Measurements from ENCODE around the gene HIGD2B.
A peak's percentile ranks its signal among the peaks of the same experiment; 100 is the strongest.
"Not testable (repeated sequence)": the region's sequence is repeated elsewhere in the genome, so short reads cannot be mapped to it uniquely, and the experiment has no call there.

The HIGD2B gene, protein sequence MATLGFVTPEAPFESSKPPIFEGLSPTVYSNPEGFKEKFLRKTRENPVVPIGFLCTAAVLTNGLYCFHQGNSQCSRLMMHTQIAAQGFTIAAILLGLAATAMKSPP

DNA sequence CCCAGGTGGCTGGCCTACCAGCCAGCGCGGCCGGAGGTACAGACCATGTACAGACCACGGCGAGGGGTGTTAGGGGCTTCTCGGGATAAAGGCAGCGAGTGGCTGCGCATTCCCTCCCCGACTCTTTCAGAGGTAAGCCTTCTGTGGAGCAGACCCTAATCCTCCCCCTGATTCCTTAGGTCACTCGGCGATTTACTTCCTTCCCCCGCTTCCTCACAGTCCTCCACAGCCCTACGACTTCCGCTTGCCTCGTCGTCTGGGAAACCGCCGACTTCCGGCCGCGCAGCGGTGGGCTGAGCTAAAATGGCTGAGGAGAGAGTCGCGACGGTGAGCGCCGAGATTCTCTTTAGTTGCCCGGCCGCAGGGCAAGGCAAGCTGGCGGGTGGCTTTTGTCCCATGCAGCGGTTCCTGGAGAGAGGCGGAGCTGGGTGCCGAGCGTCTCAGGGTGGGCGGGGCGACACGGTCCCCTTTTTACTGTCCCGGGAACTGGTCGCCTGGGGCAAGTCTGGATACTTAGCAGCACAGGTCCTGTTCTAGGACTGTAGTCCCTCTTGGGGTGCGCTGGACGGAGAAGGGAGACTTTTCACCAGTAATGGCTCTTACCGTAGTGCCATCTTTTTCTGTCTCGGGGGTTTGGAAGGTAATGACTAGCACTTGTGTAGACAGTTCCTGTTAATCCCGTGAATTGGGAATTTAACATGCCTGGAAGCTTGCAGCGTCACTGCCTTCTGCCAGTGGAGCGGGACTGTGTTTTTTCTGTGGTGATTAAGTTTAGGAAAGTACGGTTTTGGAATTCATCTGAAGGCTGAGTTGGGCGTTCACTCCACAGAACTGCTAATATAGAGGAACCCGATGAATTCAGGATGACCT lies at the start of gene HIGD2B, which contains the start of gene BBS4:
Gene HIGD2B (minus strand): TSS at position 258 of the 870 bp plus-strand sequence. CDS start 9,808 bp downstream, outside the sequence.
Gene BBS4 (plus strand): TSS at position 283 of the 870 bp plus-strand sequence. CDS start 21 bp downstream, at position 304.
- peak; percentile 72 for DNase-seq (ENCODE audit: low read depth)

DNA sequence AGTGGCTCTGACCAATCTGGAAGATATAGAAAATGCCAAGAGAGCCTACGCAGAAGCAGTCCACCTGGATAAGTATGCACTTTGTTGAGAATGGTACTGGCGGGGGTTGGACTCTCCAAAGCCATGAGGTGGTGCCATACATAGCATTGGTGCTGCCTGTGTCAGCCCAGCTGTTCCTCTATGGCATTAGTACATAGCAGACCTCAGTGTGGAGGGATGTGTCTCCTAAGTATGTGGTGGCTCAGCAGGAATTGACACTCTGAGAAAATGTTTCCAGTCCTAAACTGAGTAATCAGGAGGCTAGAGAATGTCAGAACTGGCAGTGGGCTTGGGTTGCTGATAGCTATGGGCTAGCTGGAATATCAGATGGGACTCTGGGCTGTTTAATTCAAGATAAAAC lies 49.1 kb upstream of the HIGD2B start:
- DNase-seq (ENCODE audit: low read depth): no peak

DNA sequence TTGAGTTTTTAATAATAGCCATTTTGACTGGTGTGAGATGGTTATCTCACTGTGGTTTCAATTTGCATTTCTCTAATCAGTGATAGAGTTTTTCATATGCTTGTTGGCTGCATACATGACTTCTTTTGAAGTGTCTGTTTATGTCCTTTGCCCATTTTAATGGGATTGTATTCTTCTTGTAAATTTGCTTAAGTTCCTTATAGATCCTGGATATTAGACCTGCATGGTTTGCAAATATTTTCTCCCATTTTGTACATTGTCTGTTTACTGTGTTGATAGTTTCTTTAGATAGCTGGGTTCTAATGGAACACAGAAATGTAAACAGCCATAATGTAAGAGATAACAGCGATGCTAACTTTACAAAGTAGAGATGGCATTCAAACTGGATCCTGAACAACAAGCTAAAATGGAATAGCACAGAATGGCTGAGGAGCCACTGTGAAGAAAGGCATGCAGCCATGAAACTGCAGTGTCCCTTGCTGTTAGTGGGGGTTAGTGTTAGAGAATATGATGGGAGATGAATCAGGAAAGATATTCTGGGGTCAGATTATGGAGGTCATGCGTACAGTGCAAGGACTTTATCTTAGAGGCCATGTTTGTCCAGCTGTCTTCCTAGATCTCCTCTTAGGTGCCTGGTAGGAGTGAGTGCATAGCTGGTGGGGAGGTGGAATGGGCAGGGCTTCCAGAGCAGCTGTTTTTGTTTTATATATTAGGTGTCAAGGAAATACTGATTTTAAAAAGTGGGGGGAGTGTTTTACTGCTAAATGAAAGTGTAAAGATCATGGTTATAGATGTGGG lies 48.2 kb upstream of the HIGD2B start:
- no peak for DNase-seq (ENCODE audit: low read depth)

DNA sequence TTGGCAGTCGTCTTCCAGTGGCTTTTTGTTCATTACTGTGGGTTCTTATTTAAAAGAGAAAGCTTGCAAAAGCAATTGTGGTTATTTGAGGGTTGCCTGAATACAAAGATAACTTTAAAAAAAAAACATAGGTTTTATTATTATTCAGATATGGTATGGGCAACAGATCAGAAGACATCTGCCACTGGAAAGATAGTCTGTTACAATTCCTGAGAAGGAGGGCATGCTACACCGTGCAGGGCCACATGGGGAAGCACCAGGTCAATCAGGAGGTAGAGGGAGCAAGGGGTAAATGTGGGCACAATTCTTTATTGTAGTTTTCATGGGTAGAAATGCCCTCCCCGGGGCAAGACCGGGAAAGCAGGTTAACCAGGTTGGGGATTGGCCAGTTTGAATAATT lies 46.5 kb upstream of the HIGD2B start:
- DNase-seq (ENCODE audit: low read depth): no peak

DNA sequence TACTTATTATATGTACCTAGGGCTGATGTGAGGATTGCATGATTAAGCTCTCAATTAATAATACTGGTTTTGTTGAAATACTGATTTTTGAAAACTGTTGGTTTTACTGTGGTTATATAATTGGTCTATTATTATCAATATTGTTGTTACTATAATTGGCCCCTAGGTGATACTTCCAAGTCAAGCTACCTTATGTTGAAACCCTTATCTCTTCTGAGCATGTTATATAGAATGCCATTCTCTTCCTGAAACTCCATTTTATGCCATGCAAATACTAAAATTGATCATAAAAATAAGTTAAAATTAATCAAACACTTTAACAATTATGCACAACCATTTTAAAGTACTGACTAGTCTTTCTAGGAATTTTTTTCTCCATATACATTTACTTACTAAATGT lies 46.1 kb upstream of the HIGD2B start:
- no peak for DNase-seq (ENCODE audit: low read depth)

DNA sequence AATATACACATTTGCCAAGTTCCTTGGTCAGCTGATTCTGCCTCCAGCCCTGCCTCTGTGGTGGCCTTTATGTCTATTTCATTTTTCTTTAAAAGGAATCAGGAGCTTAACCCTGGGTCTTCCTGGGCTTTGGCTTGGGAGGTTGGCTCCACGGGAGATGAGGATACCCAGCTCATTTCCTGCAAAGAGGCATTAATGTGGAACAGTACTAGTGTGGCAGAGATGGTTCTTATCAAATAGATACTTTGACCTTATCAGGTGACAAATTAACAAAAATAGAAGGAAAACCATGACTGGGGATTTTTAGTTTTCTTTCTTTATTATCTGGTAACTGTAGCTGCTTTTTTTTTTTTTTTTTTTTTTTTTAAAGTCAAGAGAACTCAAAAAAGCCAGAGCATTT lies 42.8 kb upstream of the HIGD2B start:
- DNase-seq (ENCODE audit: low read depth): no peak

DNA sequence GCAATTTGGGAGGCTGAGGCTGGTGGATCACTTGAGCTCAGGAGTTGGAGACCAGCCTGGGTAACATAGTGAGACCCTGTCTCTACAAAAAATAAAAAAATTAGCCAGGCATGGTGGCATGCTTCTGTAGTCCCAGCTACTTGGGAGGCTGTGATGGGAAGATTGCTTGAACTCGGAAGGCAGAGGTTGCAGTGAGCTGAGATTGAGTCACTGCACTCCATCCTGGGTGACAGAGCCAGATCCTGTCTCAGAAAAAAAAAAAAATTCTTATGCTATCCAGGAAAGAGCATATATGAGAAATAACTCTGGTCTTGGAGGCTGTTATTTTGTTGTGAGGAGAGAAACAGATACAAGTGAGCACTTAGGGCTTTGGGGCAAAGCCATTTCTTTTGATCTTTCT lies 42.3 kb upstream of the HIGD2B start:
- DNase-seq (ENCODE audit: low read depth): not testable (repeated sequence)

DNA sequence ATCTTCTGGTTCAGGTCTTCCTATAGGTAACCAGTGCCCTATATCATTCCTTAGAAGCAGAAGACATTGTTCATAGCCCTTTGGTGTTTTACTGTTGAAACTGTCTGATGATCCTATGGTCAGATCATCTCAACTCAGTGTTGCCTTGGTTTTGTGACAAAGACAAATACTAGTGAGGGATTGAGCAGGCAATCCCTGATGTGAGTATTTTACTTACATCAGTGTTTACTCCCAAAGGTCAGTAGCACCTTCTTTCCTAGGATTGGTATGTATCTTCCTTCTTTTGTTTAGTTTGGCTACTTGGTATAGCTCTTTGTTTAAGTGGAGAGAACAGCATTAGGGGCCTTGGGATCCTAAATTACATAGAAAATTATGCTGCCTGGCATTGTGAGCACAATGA lies 41.2 kb upstream of the HIGD2B start:
- DNase-seq (ENCODE audit: low read depth): no peak

DNA sequence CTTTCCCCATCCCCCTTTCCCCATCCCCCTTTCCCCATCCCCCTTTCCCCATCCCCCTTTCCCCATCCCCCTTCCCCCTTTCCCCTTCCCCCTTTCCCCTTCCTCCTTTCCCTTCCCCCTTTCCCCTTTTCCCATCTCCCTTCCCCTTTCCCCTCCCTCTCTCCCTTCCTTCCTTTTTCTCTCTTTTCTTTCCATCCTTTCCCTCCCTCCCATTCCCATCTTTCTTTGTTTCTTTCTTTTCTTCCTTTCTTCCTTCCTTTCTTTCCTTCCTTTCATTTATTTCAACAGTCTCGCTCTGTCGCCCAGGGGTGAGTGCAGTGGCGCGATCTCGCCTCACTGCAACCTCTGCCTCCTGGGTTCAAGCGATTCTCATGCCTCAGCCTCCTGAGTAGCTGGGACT lies 39.9 kb upstream of the HIGD2B start:
- DNase-seq (ENCODE audit: low read depth): not testable (repeated sequence)

DNA sequence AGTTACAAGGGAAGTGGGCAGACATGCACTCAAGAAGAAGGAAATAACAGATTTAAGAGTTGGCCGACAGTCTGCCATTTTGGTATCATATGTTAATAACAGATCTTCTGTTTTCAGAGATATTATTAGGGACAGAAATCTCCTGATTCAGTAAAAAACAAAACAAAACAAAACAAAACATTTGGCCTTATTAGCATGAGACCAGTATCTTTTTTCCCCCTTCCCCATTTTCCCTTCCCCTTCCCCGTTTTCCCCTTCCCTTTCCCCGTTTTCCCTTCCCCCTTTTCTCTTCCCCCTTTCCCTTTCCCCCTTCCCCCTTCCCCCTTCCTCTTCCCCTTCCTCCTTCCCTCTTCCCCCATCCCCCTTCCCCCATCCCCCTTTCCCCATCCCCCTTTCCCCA lies 39.5 kb upstream of the HIGD2B start:
- no peak for DNase-seq (ENCODE audit: low read depth)

DNA sequence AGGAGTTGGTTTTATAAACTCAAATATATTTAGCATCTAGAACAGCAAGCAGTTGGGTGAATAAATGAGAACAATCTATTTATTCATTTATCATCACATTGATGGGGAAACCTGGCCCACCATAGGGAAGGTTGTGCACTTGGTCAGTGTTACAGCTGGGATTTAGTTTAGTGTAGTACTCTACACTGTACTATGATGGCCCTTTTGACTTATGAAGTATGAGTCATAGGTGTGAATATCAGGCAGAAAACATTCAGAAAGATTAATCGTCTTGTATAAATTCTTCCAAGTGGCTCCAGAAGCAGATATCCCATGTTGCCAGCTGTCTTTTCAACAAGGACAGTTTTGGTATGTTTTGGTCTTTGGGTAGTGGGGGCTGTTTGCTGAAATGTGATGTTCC lies 38.0 kb upstream of the HIGD2B start:
- no peak for DNase-seq (ENCODE audit: low read depth)

DNA sequence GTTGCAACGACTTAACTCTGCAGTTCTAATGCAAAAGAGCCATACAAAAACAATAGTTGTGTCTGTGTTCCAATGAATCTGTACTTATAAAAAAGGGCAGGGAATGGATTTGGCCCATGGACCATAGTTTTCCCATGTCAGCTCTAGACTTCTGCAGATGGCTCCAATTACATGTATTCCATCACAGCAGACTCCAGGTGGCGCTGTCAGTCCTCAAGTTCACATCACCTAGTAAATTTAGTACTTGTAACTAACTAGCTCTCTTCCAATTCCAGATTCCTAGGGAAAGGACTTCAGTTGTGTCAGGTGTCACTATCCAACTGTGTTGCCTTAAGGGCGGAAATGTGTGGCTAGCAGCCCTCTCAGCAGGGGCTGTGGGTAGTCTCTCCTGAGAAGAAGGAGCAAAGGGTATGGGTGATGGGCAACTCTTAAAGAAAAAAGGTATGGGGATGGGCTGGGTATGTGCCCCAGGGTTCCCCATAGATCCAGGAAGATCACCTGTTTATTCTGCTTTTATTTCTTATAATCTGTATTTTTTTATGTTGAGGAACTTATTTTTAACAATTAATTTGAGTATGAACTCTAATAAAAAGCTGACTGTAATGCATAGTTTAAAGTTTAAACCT lies 36.2 kb upstream of the HIGD2B start:
- peak; percentile 58 for DNase-seq (ENCODE audit: low read depth)

DNA sequence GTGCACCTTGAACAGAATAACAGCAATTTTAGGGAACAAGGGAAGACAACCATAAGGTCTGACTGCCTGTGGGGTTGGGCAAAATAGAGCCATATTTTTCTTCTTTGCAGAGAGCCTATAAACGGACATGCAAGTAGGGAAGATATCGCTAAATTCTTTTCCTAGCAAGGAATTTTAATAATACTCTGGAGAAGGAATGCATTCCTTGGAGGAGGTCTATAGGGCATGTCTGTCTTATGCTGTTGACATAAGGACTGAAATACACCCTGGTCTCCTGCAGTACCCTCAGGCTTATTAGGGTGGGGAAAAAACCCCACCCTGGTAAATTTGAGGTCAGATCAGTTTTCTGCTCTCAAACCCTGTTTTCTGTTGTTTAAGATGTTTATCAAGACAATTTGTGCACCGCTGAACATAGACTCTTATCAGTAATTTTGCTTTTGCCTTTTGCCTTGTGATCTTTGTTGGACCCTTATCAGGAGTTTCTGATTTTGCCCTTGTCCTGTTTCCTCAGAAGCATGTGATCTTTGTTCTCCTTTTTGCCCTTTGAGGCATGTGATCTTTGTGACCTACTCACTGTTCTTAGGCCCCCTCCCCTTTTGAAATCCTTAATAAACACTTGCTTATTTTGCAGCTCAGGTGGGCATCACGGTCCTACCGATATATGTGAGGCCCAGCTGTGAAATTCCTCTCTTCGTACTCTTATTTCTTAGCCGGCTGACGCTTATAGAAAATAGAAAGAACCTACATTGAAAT lies 22.7 kb upstream of the HIGD2B start:
- not testable (repeated sequence) for DNase-seq (ENCODE audit: low read depth)

DNA sequence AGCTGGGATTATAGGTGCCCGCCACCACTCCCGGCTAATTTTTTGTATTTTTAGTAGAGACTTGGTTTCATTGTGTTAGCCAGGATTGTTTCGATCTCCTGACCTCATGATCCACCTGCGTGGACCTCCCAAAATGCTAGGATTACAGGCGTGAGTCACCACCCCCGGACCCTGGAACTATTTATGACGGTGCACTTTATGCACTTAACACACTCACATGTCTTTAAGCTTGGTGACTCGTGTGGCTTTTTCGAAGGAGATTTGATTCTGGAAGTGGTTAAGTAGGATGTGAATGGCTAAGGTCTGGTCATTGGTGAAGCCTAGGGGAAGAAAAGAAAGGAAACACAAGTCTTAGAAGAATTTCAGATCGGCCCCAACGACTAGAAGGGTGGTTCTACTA lies 20.3 kb upstream of the HIGD2B start:
- DNase-seq (ENCODE audit: low read depth): no peak

DNA sequence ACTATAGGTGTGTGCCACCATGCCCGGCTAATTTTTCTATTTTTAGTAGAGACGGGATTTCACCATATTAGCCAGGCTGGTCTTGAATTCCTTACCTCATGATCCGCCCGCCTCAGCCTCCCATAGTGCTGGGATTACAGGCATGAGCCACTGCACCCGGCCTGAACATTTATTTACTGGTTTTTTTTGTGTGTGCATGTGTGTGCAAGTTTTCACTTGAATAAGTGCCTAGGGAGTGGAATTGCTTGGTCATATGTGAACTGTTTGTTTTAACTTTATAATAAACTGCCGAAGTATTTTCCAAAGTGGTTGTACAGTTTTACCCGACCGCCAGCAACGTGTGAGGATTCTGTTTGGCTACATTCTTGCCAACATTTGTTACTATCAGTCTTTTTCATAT lies 14.1 kb upstream of the HIGD2B start:
- DNase-seq (ENCODE audit: low read depth): no peak

DNA sequence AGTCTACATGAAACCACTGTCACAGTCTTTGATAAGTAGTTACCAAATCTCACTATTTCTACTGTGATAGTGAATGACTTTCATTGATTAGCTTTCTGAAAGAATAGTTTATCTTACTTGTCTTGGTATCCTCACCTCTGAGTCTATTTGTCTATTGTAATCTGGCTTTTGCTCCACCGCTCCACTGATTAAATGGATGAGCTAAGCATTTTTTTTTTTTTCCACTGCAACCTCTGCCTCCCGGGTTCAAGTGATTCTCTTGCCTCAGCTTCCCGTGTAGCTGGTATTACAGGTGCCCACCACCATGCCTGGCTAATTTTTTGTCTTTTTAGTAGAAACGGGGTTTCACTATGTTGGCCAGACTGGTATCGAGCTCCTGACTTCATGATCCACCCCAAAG lies 13.0 kb upstream of the HIGD2B start:
- DNase-seq (ENCODE audit: low read depth): no peak

DNA sequence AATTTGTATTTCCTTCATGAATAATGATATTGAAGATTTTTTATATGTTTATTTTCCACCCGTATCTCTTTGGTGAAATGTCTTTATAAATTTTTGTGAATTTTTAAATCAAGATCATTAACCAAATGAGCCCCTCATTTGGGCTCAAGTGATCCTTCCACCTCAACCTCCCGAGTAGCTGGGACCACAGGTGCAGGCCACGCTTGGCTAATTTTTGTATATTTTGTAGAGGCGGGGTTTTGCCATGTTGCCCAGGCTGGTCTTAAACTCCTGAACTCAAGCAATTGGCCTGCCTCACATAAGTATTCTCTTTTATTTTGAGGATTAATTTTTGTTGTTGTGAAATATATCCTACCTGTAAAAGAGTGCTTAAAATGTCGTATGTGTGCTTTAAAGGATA lies 5.0 kb upstream of the HIGD2B start:
- DNase-seq (ENCODE audit: low read depth): no peak

DNA sequence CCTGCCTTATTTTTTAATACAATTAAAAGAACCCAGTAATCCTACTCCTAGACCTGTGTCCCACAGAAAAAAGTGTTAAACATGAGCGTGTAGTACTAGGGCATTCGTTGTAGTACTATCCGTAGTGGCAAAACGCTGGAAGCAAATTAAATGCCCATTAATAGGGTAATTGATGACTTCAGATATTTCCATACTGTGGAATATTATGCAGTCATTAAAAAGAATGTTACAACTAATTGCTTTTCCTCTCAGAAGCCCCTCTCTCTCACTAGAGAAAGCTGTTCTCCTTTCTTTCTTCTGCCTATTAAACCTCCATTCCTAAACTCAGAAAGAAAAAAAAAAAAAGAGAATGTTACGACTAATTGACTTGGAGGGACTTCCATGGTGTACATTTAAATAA lies 2.7 kb upstream of the HIGD2B start:
- no peak for DNase-seq (ENCODE audit: low read depth)

DNA sequence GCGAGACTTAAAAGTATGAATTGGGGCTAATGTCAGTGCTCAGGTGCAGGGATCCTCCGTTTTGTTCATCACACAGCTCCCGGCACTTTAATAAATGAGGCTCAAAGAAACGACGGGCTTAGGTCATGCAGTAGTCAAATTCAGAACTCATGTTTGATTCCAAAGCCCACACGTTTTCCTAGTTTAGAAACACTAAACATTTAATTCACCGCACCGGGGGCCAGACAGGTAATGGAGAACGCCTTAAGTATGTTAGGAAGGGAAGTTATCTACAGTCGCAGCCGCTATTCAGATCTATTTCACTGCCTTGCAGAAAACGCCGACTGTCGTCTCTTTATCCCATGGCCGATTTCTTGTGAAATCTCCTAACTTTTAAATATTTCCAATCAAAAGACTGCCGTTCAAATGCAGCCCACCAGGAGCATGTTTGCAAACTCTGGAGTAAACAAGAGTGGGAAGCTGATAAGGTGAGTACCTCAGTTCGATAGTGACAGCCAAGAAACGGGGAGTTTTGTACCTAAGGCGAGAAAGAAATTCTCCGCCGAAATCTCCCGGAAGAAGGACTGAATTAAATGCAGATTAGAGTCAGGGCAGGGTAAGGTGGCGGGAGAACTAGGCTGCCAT lies 569 bp downstream of the HIGD2B start:
- DNase-seq (ENCODE audit: low read depth): no peak

DNA sequence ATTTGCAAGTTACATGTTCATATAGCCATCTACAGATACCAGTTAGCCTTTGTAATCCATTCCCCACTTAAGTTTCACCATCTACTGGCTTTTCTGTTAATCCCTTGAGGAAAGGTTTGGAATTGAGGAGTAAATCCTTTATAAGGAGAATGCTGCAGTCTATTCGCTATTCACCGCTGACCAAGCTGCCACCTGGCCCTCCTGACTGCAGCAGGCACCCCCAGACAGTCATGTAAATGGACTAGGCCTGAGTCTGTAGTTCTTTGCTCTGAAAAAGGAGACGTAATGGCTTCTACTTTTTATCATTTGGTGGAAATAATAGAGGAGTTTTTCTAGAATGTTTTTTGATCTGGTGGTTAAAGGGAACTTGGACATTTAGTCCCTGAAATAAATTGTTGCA lies 3.2 kb downstream of the HIGD2B start:
- DNase-seq (ENCODE audit: low read depth): no peak

DNA sequence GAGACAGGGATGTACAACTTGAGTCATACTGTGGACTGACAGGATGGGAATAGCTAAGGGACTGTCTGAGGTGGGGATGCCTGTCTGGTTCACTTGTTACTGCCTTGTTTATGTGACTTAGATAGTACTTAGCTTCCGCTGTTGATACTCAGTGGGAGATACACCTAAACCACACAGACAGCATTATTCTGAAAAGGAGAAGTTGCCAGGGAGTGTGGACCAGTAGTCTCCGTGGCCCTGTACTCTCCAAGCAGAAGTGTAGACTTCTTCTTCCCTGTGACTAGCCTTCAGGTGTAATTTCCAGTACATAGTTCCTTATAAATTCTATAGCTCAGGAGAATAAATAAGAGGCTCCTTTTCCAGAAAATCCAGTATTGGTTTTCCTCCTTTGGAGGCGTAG lies 5.1 kb downstream of the HIGD2B start:
- DNase-seq (ENCODE audit: low read depth): no peak
